GM13976 (cell line): Measurements from ENCODE around the gene SPSB2.

ENCODE experiments used
- DNase-seq: peaks from one replicate; pipeline ENCODE4 v3.0.0; 2012; ENCODE audit warnings: low spot score
- in situ Hi-C: fragments of 300-500 bp; cut with MboI; formaldehyde crosslinking; loops from one replicate; pipeline ENCODE4 v1.12.0; 2022; ENCODE audit warnings: low sequenced_read_pairs, mixed read lengths, inconsistent platforms; ENCODE audit not compliant: unreplicated experiment
- TF ChIP-seq, protein P1 (sequence below): IDR thresholded peaks from 2 replicates; pipeline ENCODE4 v1.5.1; 2012; ENCODE audit warnings: borderline replicate concordance, mild to moderate bottlenecking; ENCODE audit not compliant: insufficient read depth; ENCODE audit errors: extremely low read depth, missing control alignments, control extremely low read depth

The SPSB2 gene

GRCh38 chr12:6851153-6851920, 21.8 kb downstream of the SPSB2 start, which contains the start of gene CDCA3:
Gene CDCA3, minus strand, starts transcription at chr12:6851286. Its CDS starts 334 bp downstream, at chr12:6850952.
- in situ Hi-C loops: no loop called here
- DNase-seq: peak; percentile 100

GRCh38 chr12:6850796-6851152, 22.3 kb downstream of the SPSB2 start:
- DNase-seq: no peak
- in situ Hi-C loops: no loop called here
- TF ChIP-seq, protein P1, sequence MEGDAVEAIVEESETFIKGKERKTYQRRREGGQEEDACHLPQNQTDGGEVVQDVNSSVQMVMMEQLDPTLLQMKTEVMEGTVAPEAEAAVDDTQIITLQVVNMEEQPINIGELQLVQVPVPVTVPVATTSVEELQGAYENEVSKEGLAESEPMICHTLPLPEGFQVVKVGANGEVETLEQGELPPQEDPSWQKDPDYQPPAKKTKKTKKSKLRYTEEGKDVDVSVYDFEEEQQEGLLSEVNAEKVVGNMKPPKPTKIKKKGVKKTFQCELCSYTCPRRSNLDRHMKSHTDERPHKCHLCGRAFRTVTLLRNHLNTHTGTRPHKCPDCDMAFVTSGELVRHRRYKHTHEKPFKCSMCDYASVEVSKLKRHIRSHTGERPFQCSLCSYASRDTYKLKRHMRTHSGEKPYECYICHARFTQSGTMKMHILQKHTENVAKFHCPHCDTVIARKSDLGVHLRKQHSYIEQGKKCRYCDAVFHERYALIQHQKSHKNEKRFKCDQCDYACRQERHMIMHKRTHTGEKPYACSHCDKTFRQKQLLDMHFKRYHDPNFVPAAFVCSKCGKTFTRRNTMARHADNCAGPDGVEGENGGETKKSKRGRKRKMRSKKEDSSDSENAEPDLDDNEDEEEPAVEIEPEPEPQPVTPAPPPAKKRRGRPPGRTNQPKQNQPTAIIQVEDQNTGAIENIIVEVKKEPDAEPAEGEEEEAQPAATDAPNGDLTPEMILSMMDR: no peak

More at GRCh38 chr12:6851153-6851920, 21.8 kb downstream of the SPSB2 start, which contains the start of gene CDCA3:
- TF ChIP-seq, protein P1: no peak

DNA sequence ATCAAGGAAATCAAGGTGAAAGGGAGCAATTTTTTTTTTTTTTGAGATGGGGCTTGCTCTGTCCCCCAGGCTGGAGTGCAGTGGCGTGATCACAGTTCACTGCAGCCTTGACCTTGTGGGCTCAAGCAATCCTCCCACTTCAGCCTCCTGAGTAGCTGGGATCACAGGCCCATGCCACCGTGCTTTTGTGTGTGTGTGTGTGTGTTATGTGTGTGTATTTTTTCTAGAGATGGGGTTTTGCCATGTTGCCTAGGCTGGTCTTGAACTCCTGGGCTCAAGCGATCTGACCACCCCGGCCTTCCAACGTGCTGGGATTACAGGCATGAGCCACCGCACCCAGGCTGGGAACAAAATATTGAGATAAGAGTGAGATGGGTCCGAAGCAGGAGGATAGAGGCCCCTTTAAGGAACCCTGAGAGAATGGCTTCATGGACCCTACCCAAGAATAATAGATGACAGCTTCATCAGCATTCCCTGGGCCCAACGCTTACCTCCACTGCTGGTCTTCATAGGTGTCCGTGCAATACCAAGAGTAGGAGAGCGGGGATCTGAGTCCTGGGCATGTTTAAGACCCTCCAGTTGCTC, 23.0 kb downstream of the SPSB2 start:
- in situ Hi-C loops: no loop called here
- TF ChIP-seq, protein P1: no peak
- no peak for DNase-seq

DNA sequence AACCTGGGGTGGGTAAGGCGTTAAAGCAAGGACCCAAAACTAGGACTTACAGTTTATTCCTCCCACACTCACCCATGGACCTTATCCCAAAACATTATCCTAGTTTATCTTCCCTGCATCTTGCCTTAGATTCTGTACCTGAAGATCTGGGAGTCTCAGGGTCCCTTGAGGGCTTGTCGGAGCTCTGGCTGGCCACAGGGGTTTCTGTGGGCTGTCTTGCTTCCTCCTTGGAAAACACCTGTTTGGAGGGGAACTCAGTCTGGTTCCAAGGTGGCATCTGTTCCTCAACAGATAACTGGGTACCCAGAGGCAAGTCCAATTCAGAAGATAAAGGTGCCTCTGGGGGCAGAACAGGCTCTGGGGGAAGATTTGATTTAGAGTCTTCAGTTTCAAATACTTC, 23.7 kb downstream of the SPSB2 start:
- TF ChIP-seq, protein P1: no peak
- in situ Hi-C loops: no loop called here
- no peak for DNase-seq

DNA sequence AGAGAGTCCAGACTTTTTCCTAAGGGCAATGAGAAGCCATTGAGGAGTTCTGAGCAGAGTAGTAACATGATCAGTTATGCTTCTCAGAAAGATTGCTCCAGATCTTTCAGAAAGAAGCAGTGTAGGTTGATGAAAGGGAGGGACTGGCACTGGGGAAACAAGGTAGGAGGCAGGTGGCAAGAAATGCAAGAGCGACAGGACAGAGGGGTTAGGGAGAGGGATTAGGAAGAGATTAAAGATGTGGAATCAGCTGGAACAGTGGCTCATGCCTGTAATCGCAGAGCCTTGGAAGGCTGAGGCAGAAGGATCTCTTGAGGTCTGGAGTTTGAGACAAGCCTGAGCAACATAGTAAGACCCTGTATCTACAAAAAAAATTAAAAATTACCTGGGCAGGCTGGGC, 25.4 kb downstream of the SPSB2 start:
- no peak for DNase-seq
- in situ Hi-C loops: no loop called here
- TF ChIP-seq, protein P1: no peak

DNA sequence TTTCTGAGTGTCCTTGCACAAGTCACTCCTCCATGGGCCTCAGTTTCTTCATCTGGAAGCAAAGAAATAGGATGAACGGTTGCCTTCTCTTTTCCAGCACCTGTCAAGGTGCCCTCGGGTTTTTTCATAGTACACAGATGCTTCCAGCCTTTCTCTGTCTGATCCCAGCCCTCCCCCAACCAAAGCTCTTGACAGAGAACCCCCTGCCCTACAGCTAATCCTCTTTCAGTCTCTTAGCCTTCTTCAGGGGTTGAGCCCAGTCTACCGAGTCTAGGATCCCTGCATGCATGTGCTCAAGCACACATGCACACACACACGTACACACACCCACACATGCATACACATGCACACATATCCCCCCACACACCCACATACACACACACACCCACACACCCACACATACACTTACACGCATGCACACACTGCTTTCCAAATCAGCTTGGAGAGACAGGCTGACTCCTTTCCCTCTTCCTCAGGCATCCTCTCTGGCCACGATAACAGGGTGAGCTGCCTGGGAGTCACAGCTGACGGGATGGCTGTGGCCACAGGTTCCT, 26.7 kb downstream of the SPSB2 start:
- no peak for DNase-seq
- in situ Hi-C loops: no loop called here
- TF ChIP-seq, protein P1: no peak
